ENCODE results near the gene CACNA2D4.

Gene CACNA2D4

GRCh38 chr12:1934068-1934467 is 15.6 kb upstream of the CACNA2D4 start:
- in situ Hi-C loops (cut with MboI; ENCODE audit: low sequenced_read_pairs), result no loop called here

DNA sequence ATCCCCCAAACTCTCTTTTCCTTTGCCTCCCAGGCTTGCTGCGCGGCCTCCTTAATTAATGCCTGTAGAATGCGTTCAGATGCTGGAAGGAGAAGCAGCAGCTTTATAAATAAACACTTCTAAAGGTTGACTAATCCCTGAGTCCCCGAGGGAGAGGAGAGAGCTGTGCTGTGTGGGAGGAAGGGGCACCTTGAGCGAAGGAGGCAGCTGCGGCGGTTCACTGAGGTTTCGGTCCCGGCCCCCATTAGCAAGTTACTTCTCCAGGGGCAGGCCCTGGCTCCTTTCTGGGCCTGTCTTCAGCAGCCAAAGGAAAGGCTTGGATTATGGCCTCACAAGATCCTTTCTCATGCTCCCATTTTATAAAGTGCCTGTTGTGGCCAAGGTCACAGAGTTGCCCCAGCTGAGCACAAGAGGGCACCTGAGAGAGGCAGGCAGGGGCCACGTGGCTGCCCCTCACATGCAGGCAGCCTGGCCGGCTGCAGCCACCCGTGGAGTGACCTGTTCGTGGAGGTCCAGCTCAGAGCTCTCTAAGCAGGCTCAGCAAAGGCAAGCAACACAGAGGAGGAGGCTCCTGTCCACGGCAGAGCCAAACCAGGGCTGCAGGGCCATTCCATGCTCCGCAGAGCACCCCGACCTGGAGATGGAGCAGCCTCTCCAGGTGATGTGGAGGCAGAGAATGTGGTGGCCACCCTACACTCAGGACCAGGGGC is 15.0 kb upstream of the CACNA2D4 start:
- in situ Hi-C loops (cut with MboI; ENCODE audit: low sequenced_read_pairs), result no loop called here

DNA sequence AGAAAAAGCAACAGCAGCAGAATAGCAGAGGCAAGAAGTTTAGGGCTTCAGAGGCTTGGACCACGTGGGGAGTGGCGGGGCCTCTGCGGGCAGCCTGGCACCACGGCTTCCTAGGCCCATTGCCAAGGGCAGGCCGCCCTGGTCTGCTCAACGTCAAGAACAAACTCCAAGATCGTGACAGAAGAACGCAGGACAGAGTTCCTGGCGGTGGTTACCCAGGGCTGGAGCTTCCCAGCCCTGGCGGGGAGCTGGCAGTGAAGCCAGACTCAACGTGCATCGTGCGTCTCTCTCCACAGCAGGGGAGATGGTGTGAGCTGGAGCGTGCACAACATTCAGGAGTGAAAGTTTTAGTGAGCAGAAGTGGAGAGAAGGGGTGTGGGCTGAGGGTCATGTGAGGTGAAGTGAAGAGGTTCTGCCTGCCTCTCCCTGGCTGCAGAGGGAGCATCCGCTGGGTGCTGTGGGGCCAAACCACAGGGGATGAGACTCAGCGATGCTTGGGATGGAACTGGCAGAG is 13.9 kb upstream of the CACNA2D4 start:
- in situ Hi-C loops (cut with MboI; ENCODE audit: low sequenced_read_pairs), result no loop called here

DNA sequence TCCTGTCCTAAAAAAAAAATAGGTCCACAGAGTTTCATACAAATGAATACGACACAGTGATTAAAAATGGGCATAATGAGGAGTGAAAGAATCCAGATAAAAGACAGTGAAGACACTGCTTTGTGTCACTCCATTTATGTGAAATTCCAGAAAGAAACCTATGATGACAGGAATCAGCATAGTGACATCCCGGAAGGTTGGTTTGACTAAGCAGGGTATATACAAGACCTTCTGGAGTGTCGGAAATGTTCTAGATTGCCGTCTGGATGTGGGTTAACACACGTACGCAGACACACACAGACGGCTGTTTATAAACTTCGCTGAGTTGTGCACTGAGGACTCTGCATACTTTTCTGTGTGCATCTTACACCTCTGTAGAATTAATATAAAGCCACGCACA is 13.2 kb upstream of the CACNA2D4 start:
- in situ Hi-C loops (cut with MboI; ENCODE audit: low sequenced_read_pairs), result no loop called here

GRCh38 chr12:1930803-1931597 is 12.5 kb upstream of the CACNA2D4 start:
- in situ Hi-C loops (cut with MboI; ENCODE audit: low sequenced_read_pairs), result no loop called here

DNA sequence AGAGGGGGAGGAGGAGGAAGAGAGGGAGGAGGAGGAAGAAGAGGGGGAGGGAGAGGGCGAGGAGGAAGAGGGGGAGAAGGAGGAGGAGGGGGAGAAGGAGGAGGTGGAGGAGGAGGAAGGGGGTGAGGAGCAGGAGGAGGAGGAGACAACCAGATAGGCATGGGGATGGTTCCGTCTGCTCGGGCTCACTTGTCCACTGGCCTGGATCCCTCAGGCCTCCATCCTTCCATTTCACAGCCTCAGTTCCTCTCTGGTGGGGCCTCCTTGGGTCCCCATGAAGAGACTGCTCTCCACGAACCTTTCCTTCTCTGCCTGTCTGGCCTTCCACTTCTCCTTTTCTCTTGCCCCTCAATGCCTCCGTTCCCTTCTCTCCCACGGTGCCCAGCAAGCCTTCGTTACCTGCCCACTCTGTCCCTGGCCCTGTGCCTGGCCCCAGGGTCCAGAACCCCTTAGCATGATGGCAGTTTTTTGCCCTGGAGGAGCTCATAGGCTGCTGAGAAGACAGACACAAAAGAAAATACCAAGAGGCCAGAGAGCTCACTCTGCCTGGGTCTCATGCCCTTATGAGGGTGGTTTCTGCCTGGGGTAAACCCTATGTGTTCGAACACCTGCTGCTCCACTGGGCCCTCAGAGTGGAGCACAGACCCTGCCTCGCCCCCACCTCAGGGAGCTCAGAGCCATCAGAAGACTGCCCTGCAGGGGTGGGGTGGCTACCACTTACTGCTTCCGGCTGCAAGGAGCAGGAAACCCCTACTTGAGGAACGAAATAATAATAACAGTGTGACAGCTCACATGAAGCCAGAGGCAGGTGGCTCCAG is 11.7 kb upstream of the CACNA2D4 start:
- in situ Hi-C loops (cut with MboI; ENCODE audit: low sequenced_read_pairs), result no loop called here

GRCh38 chr12:1929241-1929984 is 11.0 kb upstream of the CACNA2D4 start:
- in situ Hi-C loops (cut with MboI; ENCODE audit: low sequenced_read_pairs), result no loop called here

DNA sequence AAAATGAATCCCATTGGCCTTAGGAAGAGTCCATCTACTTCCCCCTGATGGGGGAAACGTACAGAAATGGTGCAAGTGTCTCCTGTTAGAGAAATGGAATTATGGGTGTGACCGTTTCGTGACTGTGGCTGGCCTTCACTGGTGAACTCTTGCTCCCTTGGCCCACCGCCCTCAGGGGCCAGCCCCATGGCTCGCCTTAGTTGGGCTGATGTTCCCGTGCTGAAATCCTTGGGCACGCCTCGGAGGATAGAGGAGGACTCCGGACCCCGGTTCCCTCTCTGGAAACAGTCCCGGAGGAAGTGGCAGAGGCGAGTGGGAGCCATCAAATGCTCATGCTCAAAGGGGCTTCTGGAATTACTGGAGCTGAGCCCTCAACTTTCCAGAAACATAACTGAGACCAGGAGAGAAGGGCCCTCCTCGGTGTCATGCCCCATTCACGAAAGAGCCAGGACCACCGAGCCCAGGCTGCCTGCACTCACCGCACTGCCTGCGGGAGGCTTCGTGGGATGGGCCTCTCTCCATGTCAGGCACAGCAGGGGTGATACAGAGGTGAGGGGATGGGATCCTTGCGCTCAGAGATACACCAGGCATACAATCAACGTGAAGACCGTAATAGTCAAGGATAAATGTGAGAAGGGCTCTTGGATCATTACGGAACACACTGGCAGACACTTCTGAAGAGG is 10.1 kb upstream of the CACNA2D4 start:
- in situ Hi-C loops (cut with MboI; ENCODE audit: low sequenced_read_pairs), result no loop called here

DNA sequence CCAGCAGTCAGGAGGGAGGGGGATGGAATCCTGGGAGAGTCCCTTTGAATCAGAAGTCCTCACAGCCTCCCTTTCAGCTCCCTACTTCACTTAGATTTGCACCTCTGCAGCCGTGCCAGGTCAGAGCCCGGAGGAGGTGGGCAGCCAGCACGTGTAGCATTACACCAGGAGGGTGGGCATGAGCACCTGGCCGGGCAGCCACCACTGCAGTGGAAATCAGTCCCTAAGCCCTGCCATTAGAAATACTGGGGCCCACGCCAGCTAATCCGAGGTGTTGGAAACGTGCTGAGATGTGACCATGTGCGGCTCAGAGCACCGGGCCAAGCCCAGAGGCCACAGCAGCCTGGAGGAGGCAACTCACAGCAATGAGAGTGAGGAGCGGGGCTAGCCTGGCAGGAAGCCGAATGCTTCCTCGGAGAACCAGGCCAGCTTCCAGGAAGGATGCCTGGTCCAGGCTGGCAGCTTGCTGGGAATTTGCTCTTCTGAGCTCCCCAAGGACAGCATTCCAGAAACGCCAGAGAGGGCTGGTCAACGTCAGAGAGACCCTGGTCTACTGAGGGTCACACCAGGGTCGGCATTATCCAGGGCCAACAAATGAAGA is 9.4 kb upstream of the CACNA2D4 start:
- in situ Hi-C loops (cut with MboI; ENCODE audit: low sequenced_read_pairs), result no loop called here

DNA sequence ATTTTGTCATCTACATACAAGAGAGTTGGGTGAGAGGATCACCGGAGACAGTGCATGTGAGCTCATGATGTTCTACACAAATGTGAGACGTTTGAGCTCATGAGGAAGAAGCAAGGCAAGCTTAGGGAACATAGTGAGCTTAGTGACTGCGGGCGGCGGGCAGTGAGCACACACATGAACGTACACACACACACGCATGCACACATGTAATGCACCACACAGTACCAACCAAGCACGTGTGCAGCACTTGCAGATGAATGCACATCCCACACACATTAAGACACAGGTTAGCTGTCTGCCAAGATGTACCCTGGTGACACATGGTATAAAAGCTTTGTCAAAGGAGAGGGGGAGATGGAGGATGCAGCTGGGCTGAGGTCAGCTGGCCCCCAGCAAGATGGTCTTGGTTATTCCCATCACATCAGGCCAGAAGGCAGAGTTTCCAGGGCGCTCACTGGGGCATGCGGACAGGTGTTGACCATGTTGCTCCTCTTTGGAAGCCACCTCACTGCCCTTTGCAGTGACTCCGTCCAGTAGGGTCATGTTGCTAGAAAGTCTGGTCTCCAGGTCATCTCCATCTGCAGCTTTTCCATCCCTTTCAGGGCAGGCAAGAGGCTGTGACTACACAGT is 8.7 kb upstream of the CACNA2D4 start:
- in situ Hi-C loops (cut with MboI; ENCODE audit: low sequenced_read_pairs), result no loop called here

DNA sequence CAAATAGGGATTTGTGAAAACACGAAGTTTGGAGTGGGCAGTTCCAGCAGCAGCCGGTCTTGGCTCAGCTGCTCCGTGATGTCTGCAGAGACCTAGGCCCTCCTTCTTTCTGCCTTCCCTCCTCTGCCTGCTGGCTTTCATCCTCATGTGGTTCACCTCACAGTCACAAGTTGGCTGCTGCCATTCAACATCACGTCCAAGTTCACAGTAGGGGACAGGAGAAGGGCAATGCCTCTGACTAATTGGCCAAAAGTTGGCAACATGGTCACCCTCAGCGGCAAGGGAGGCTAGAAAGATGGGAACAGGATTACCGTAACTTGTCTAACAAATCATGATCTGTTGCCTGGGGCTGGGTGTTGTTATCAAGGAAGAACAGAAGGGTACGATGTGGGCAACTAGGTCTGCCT is 7.8 kb upstream of the CACNA2D4 start:
- in situ Hi-C loops (cut with MboI; ENCODE audit: low sequenced_read_pairs), result no loop called here

DNA sequence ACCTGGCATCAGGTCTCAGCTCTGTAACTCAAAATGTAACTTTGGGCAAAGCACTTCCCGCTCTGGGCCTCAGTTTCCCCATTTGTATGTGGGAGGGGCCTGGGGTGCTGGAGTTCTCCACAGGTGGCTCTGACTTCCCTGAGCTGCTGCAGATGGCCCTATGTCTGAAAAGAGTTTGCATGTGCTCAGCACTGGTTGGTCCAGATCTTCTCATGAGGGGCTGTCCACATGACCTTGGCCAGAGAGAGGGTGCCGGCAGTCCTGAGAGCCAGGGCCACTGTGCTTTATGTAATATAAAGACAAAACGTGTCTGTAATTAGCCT is 7.2 kb upstream of the CACNA2D4 start:
- in situ Hi-C loops (cut with MboI; ENCODE audit: low sequenced_read_pairs), result no loop called here

DNA sequence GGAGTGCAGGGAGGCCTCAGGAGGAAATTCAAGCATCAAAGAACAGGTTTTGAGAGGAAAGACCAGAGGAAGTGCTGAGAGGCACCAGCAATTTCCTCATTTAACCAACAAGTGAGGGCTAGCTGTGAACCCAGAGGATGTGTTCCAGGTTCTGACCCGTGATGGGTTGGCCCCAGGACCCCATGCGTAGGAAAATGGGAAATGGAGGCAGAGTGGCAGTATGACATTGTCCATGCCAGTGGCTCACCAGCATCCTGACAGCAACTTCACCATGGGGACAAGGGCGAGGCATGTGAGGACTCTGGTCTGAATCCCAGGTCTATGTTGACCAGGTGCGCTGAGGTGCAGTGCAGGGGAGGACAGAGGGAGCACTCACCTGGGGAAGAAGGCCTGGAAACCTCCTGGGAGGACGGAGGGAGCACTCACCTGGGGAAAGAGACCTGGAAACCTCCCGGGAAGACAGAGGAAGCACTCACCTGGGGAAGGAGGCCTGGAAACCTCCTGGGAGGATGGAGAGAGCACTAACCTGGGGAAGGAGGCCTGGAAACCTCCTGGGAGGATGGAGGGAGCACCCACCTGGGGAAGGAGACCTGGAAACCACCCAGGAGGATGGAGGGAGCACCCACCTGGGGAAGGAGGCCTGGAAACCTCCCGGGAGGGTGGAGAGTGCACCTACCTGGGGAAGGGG is 6.7 kb upstream of the CACNA2D4 start:
- in situ Hi-C loops (cut with MboI; ENCODE audit: low sequenced_read_pairs), result no loop called here

GRCh38 chr12:1922985-1923384 is 4.5 kb upstream of the CACNA2D4 start:
- in situ Hi-C loops (cut with MboI; ENCODE audit: low sequenced_read_pairs), result no loop called here

DNA sequence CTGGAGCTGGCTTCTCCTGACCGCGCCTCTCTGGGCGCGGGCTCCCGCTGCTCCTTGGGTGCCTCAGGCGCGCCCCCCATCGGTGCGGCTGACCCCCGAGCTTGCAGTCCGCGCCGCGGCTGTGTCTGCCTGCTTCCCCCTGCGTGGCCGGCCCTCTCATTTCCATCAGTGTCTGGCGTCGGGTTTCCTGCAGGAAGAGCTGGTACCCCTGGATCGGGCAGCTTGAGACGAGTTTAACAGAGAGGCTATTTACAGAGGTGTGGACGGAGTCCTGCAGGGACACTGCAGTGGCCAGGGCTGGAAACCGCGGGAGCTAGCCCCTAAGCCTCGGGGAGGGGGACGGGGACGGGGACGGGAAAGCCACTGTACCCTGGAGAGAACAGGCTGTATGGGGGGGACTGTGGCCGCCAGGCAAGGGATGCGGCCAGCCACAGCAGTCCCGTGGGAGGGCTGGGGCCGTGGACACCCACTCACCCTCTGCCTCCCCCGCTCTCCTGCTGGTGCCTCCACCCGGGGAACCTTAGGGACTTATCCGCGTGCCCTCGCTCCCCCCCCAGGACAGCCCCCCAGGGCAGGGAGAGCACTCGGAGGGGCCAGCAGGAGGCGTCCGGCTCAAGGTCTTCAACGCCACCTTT is 3.7 kb upstream of the CACNA2D4 start:
- in situ Hi-C loops (cut with MboI; ENCODE audit: low sequenced_read_pairs), result no loop called here

DNA sequence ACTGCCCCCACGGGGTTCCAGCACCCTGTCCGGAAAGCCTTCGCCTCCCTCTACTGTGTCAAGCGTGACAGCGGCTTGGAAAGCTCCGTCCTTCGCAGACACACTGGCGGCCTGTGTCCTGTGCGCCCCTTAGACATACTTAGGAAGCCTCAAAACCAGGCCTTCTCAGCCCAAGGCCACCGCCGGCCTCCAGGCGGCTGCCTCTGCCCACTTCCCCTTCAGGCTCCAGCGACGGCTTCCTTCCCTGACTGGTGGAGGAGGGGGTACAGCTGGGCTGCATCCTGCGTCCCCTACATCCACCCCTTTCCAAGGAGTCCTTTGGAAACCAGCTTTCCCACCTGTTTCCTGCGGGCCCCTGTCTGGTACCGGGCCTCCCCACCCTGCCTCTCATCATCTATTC is 2.5 kb upstream of the CACNA2D4 start:
- in situ Hi-C loops (cut with MboI; ENCODE audit: low sequenced_read_pairs), result no loop called here

DNA sequence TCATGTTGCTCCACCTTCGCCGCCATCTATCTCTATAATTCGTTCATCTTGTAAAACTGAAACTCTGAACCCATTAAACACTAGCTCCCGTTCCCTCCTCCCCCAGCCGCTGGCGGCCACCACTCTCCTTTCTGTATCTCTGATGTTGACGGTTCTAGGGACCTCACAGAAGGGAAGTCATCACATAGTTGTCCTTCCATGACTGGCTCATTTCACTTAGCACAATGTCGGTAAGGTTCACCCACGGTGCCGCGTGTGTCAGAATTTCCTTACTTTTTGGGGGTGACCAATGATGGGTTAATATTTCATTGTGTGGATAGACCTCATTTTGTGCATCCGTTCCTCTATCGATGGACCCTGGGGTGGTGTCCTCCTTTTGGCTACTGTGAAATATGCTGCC is 2.0 kb upstream of the CACNA2D4 start:
- in situ Hi-C loops (cut with MboI; ENCODE audit: low sequenced_read_pairs), result no loop called here

DNA sequence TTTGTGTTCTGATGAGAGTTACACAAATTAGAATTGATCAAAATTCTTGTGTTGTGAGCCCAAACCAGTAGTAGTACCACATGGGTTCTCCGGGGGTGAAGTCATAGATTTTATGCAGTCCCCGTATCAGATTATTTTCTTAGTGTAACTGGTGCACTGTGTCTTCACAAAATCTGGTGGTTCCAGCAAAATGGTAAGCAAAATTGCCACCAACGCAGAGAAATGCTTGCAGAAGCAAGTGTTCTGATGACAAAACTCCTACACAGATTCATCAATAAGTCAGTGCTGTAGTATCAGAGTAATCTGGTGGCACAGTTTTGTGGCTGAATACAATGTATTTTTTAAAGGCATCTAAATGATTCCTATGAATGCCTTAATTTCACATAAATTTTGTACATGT is 1.3 kb upstream of the CACNA2D4 start:
- in situ Hi-C loops (cut with MboI; ENCODE audit: low sequenced_read_pairs), result no loop called here
